Measurements from ENCODE around the gene IL4I1. TPM values are rescaled to one million over a fixed set of nuclear protein-coding genes. Genes with fewer than 3 reads are reported as not detected.

The IL4I1 gene
- polyA plus RNA-seq, 1 donor (not counting 4 experiments of a cell fraction or from before 2014, with no cell fraction given): 0.13 TPM

DNA sequence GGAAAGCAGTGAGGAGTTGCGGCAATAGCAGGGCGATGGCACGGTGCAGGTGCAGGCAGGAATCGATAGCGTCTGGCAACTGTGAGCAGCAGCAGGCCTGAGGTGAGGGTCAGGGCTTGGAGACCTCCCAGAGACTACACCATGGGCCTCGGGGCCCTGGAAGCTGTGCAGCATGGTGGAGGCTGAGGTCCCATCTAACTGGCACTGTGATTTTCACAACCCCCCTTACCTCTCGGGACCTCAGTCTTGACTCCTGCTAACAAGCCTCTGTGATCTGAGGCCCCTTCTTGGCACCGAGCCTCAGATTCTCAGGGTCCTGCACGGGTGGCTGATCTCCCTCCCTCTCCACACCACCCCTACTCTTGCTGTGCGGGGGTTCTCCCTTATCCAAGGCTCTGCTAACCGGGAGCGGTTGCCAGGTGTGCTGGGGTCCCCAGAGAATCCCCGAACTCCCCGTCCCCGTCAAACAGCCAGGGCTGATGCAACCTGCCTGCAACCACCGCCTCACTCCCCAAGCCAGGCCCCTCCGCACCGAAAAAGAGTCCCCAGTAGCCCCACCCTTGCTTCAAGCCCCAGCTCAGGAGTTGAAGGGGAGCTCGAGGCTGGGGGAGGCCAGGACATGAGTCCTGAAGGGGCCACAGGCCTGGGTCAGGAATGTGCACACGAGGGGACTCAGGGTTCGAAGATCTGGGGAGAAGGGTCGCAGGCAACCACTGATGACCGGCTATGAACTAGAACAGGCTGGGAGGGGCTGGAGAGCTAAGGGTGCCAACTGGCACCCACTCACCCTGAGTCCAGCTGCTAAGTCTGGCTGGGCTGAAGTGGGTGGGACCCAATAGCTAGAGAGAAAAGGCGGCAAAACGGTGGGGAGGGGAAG, 27.6 kb upstream of the IL4I1 start:
- H3K9me1 ChIP-seq (ENCODE audit: control insufficient read depth, extremely low read depth, insufficient read depth, low read length): peaks cover 2% of the 10 kb centered on the region
- H3K9me3 ChIP-seq (ENCODE audit: control insufficient read depth, low read depth, low read length): no peaks in the 10 kb centered on the region
- H3K27me3 ChIP-seq (ENCODE audit: control insufficient read depth, extremely low read depth, insufficient read depth, low read length): no peaks in the 10 kb centered on the region
- H3K4me2 ChIP-seq (ENCODE audit: control insufficient read depth, extremely low read depth, insufficient read depth, low read depth, low read length): no peak overlapping the region
- FAIRE-seq (no peak), DNase-seq (ENCODE audit: low read depth, low spot score) (no peak)
- no peak overlapping the region for H3K9ac ChIP-seq (ENCODE audit: control insufficient read depth, extremely low read depth, insufficient read depth, low read length)
- dilution Hi-C loops (cut with MboI; ENCODE audit: extremely low pct_ligation_motif_present, low sequenced_read_pairs): no loop called here
- H4K20me1 ChIP-seq (ENCODE audit: control insufficient read depth, extremely low read depth, insufficient read depth, low read length): peaks cover 5% of the 10 kb centered on the region
- peaks cover 23 to 52% of the 10 kb centered on the region in 2 experiments for H3K36me3 ChIP-seq (ENCODE audit: control insufficient read depth in 2 of 2, extremely low read depth in 1 of 2, insufficient read depth in 2 of 2, low read length in 2 of 2)
- no peak overlapping the region for H3K4me3 ChIP-seq (ENCODE audit: control insufficient read depth in 2 of 3, extremely low read depth in 1 of 3, insufficient read depth in 2 of 3, low read depth in 1 of 3, low read length in 3 of 3)
- H2AFZ ChIP-seq (ENCODE audit: control insufficient read depth, low read length): no peak overlapping the region
- H3K4me1 ChIP-seq (ENCODE audit: control insufficient read depth, extremely low read depth, insufficient read depth, low read length): peaks cover 15% of the 10 kb centered on the region
- no peak overlapping the region for H3K27ac ChIP-seq (ENCODE audit: control insufficient read depth, insufficient read depth, low read length)
- TF ChIP-seq EZH2 (IDR thresholded peaks at IDR 0.05; ENCODE audit: low read length): no peak
- TF ChIP-seq, protein P1, sequence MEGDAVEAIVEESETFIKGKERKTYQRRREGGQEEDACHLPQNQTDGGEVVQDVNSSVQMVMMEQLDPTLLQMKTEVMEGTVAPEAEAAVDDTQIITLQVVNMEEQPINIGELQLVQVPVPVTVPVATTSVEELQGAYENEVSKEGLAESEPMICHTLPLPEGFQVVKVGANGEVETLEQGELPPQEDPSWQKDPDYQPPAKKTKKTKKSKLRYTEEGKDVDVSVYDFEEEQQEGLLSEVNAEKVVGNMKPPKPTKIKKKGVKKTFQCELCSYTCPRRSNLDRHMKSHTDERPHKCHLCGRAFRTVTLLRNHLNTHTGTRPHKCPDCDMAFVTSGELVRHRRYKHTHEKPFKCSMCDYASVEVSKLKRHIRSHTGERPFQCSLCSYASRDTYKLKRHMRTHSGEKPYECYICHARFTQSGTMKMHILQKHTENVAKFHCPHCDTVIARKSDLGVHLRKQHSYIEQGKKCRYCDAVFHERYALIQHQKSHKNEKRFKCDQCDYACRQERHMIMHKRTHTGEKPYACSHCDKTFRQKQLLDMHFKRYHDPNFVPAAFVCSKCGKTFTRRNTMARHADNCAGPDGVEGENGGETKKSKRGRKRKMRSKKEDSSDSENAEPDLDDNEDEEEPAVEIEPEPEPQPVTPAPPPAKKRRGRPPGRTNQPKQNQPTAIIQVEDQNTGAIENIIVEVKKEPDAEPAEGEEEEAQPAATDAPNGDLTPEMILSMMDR (optimal IDR thresholded peaks at IDR 0.05 in 1 of 3, IDR thresholded peaks at IDR 0.05 in 1 of 3, conservative IDR thresholded peaks at IDR 0.05 in 1 of 3; ENCODE audit: extremely low read depth in 1 of 3, insufficient read depth in 2 of 3, low read length in 3 of 3): no peak
- peaks cover 93% of the 10 kb centered on the region for H3K79me2 ChIP-seq (ENCODE audit: control insufficient read depth, insufficient read depth, low read length)

DNA sequence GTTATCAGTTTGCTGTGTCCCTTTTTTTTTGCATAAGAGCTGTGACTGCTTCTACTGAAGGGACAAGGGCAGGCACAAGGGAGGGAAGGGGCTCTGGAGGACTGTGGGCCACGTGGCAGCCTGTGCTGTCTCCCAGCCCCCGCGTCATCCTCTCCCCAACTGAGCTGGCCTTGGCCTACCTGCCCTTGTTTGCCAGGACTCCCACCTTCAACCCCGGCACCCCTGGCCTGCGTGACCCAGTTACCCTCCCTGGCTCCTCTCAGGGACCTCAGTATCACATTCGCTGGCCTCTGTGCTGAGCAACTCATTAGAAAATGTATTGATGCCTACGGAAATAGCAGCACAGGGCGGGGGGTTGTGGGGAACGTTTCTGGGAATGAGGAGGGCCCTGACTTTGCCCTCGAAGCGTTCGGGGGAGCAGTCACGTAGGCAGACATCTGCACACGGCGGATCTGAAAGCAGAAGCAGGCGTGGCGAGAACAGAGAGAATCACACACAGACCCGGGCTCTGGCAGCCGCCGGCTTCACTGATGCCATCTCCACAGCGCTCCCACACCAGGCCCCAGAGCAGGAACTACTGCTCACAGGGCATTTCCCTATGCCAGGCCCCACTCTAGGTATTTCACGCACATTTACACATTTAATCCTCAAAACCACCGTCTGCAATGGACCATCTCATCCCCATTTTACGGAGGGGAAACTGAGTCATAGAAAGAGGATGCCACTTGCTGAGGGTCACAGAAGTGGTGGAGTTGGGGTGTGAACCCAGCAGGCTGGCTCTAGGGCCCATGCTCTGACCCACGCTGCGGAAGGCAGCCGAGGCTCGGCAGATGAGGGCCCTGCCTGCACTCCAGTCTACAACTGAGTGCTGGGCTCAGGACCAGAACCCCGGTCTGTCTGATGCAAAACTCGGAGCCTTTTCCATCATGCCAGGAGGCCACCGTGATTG, 26.6 kb upstream of the IL4I1 start:
- no peak overlapping the region for H3K4me3 ChIP-seq (ENCODE audit: control insufficient read depth in 2 of 3, extremely low read depth in 1 of 3, insufficient read depth in 2 of 3, low read depth in 1 of 3, low read length in 3 of 3)
- peaks cover 91% of the 10 kb centered on the region for H3K79me2 ChIP-seq (ENCODE audit: control insufficient read depth, insufficient read depth, low read length)
- H3K27ac ChIP-seq (ENCODE audit: control insufficient read depth, insufficient read depth, low read length): no peak overlapping the region
- dilution Hi-C loops (cut with MboI; ENCODE audit: extremely low pct_ligation_motif_present, low sequenced_read_pairs): no loop called here
- H4K20me1 ChIP-seq (ENCODE audit: control insufficient read depth, extremely low read depth, insufficient read depth, low read length): peaks cover 7% of the 10 kb centered on the region
- TF ChIP-seq, protein P1 (optimal IDR thresholded peaks at IDR 0.05 in 1 of 3, IDR thresholded peaks at IDR 0.05 in 1 of 3, conservative IDR thresholded peaks at IDR 0.05 in 1 of 3; ENCODE audit: extremely low read depth in 1 of 3, insufficient read depth in 2 of 3, low read length in 3 of 3): no peak
- no peak for TF ChIP-seq EZH2 (IDR thresholded peaks at IDR 0.05; ENCODE audit: low read length)
- no peak for FAIRE-seq
- H3K4me1 ChIP-seq (ENCODE audit: control insufficient read depth, extremely low read depth, insufficient read depth, low read length): peaks cover 13% of the 10 kb centered on the region
- H3K9me3 ChIP-seq (ENCODE audit: control insufficient read depth, low read depth, low read length): no peaks in the 10 kb centered on the region
- DNase-seq (ENCODE audit: low read depth, low spot score): no peak
- H3K27me3 ChIP-seq (ENCODE audit: control insufficient read depth, extremely low read depth, insufficient read depth, low read length): no peaks in the 10 kb centered on the region
- no peak overlapping the region for H3K9ac ChIP-seq (ENCODE audit: control insufficient read depth, extremely low read depth, insufficient read depth, low read length)
- H2AFZ ChIP-seq (ENCODE audit: control insufficient read depth, low read length): no peak overlapping the region
- no peak overlapping the region for H3K4me2 ChIP-seq (ENCODE audit: control insufficient read depth, extremely low read depth, insufficient read depth, low read depth, low read length)
- H3K36me3 ChIP-seq (ENCODE audit: control insufficient read depth in 2 of 2, extremely low read depth in 1 of 2, insufficient read depth in 2 of 2, low read length in 2 of 2): peaks cover 23 to 56% of the 10 kb centered on the region in 2 experiments
- peaks cover 2% of the 10 kb centered on the region for H3K9me1 ChIP-seq (ENCODE audit: control insufficient read depth, extremely low read depth, insufficient read depth, low read length)

All from keratinocyte (primary cell).